ENCODE data around the gene OR10V1. TPM values are rescaled to one million over a fixed set of nuclear protein-coding genes. Genes with fewer than 3 reads are reported as not detected.
A peak's percentile ranks its signal among the peaks of the same experiment; 100 is the strongest.

OR10V1 gene
- total RNA-seq, 1 experiment from 2014 or later, result not detected

GRCh38 chr11:59753650-59754493 is 40.2 kb upstream of the OR10V1 start:
- BruUV-seq (replicated peaks), result no TSS peak

More at GRCh38 chr11:59753650-59754493, 40.2 kb upstream of the OR10V1 start:
- ATAC-seq (peak; percentile 69), DNase-seq (ENCODE audit: low read depth, low spot score) (peak; percentile 57)
- no peaks in the 10 kb centered on the region for H3K9me3 ChIP-seq (ENCODE audit: control insufficient read depth, insufficient read depth, low read depth, low read length)
- H3K27ac ChIP-seq (ENCODE audit: low read length), result peak overlapping the region; percentile 76
- peak overlapping the region; percentile 81 to 98 for H3K4me3 ChIP-seq (ENCODE audit: low read depth in 2 of 2, low read length in 2 of 2)
- in situ Hi-C loops (cut with HindIII; ENCODE audit: low pct_unique_long_range_greater_than_20kb, low sequenced_read_pairs) (no loop called here), intact Hi-C loops (cut with micrococcal nuclease; ENCODE audit: unreplicated experiment) (loop anchor here (1.0 kb wide), 1 partner anchor 48 kb away; no protein-coding TSS in a partner anchor)
- POLR2A ChIA-PET, result interaction anchor here (1.7 kb wide), 1 partner anchor 48 kb away, joined by 5 read pairs; no protein-coding TSS in a partner anchor
- 0 out of 2 replicates have a peak, but pooled peaks have one; percentile 40 for TF ChIP-seq TCF7L2 (IDR thresholded peaks at IDR 0.05; ENCODE audit: low read depth, low read length)
- TF ChIP-seq POLR2AphosphoS5 (IDR thresholded peaks at IDR 0.05; ENCODE audit: low read depth, low read length), result peak; percentile 23; the same call in 1 of the 2 replicates
- peak; percentile 91 for TF ChIP-seq CTCF (IDR thresholded peaks at IDR 0.05)
- TF ChIP-seq REST (IDR thresholded peaks at IDR 0.05; ENCODE audit: insufficient read depth in 1 of 2, low read depth in 2 of 2, low read length in 1 of 2), result no peak
- TF ChIP-seq SIN3A (IDR thresholded peaks at IDR 0.05; ENCODE audit: borderline replicate concordance, insufficient read depth, low read depth, low read length), result 0 out of 2 replicates have a peak, but pooled peaks have one; percentile 49
- H3K27me3 ChIP-seq (ENCODE audit: control insufficient read depth, insufficient read depth, low read length), result no peaks in the 10 kb centered on the region
- CTCF ChIA-PET, result interaction anchor here (0.7 to 2.0 kb wide), 3 partner anchors 32 to 72 kb away, joined by 3 to 8 read pairs (median 5); no protein-coding TSS in a partner anchor
- peaks cover 14% of the 10 kb centered on the region for H3K4me1 ChIP-seq (ENCODE audit: control insufficient read depth, insufficient read depth, low read length)
- H3K36me3 ChIP-seq (ENCODE audit: control insufficient read depth, insufficient read depth, low read length), result peaks cover 2% of the 10 kb centered on the region; the same call in 1 of the 2 replicates
